ENCODE data around the gene APEX2. TPM values are rescaled to one million over a fixed set of nuclear protein-coding genes. Genes with fewer than 3 reads are reported as not detected.
"Not testable (repeated sequence)": the region's sequence is repeated elsewhere in the genome, so short reads cannot be mapped to it uniquely, and the experiment has no call there.

The APEX2 gene
- total RNA-seq, 2 experiments from 2014 or later, result 6.4 to 7.2 TPM

- TF ChIP-seq CTCF (IDR thresholded peaks at IDR 0.05), result no peak
- Histone ChIP-seq H3K4me1 (ENCODE audit: insufficient read depth, low read length) (no peaks in the 10 kb centered on the region), H3K27ac (ENCODE audit: low read depth in 1 of 2, low read length in 2 of 2) (no peak overlapping the region), H3K4me3 (ENCODE audit: low read length) (no peak overlapping the region), H3K27me3 (ENCODE audit: control insufficient read depth in 1 of 2, insufficient read depth in 2 of 2, low read length in 2 of 2) (no peaks in the 10 kb centered on the region), H3K36me3 (ENCODE audit: insufficient read depth, low read length) (no peaks in the 10 kb centered on the region), H3K9me3 (ENCODE audit: control insufficient read depth in 1 of 2, insufficient read depth in 1 of 2, low read length in 2 of 2) (no peaks in the 10 kb centered on the region)
- CTCF ChIA-PET, result no interaction called here
- DNase-seq (no peak), ATAC-seq (ENCODE audit: poor library complexity) (no peak)
- intact Hi-C loops (cut with DNase I, micrococcal nuclease), result no loop called here
- POLR2A ChIA-PET, result no interaction called here
- H3K27me3 Mint-ChIP-seq, result no peaks in the 10 kb centered on the region
- no peak overlapping the region for H3K4me3 Mint-ChIP-seq
- no peaks in the 10 kb centered on the region for H3K4me1 Mint-ChIP-seq (ENCODE audit: low read depth)
- no peaks in the 10 kb centered on the region for H3K9me3 Mint-ChIP-seq
- H3K36me3 Mint-ChIP-seq (ENCODE audit: low read depth), result no peaks in the 10 kb centered on the region
- no peak overlapping the region for H3K27ac Mint-ChIP-seq
Measured at GRCh38 chrX:55039471-55039870, 39.3 kb downstream of the APEX2 start.

GRCh38 chrX:55041514-55041913, 41.4 kb downstream of the APEX2 start:
- no peaks in the 10 kb centered on the region for H3K9me3 ChIP-seq (ENCODE audit: control insufficient read depth in 1 of 2, insufficient read depth in 1 of 2, low read length in 2 of 2)
- intact Hi-C loops (cut with DNase I, micrococcal nuclease), result no loop called here
- CTCF ChIA-PET, result no interaction called here
- no peak overlapping the region for H3K4me3 ChIP-seq (ENCODE audit: low read length)
- no peak overlapping the region for H3K27ac ChIP-seq (ENCODE audit: low read depth in 1 of 2, low read length in 2 of 2)
- POLR2A ChIA-PET, result no interaction called here
- TF ChIP-seq CTCF (IDR thresholded peaks at IDR 0.05), result no peak
- no peaks in the 10 kb centered on the region for H3K36me3 ChIP-seq (ENCODE audit: insufficient read depth, low read length)
- Mint-ChIP-seq H3K4me3 (no peak overlapping the region), H3K4me1 (ENCODE audit: low read depth) (no peaks in the 10 kb centered on the region), H3K27ac (no peak overlapping the region), H3K36me3 (ENCODE audit: low read depth) (no peaks in the 10 kb centered on the region), H3K9me3 (no peaks in the 10 kb centered on the region), H3K27me3 (no peaks in the 10 kb centered on the region)
- DNase-seq (no peak), ATAC-seq (ENCODE audit: poor library complexity) (no peak)
- no peaks in the 10 kb centered on the region for H3K27me3 ChIP-seq (ENCODE audit: control insufficient read depth in 1 of 2, insufficient read depth in 2 of 2, low read length in 2 of 2)
- no peaks in the 10 kb centered on the region for H3K4me1 ChIP-seq (ENCODE audit: insufficient read depth, low read length)

- H3K36me3 Mint-ChIP-seq (ENCODE audit: low read depth); H3K27me3 ChIP-seq (ENCODE audit: control insufficient read depth in 1 of 2, insufficient read depth in 2 of 2, low read length in 2 of 2); H3K4me3 ChIP-seq (ENCODE audit: low read length); H3K27me3 Mint-ChIP-seq; H3K36me3 ChIP-seq (ENCODE audit: insufficient read depth, low read length); DNase-seq; H3K27ac Mint-ChIP-seq; H3K4me1 ChIP-seq (ENCODE audit: insufficient read depth, low read length); ATAC-seq (ENCODE audit: poor library complexity); POLR2A ChIA-PET; CTCF ChIA-PET; H3K9me3 ChIP-seq (ENCODE audit: control insufficient read depth in 1 of 2, insufficient read depth in 1 of 2, low read length in 2 of 2); H3K9me3 Mint-ChIP-seq; H3K4me3 Mint-ChIP-seq; H3K27ac ChIP-seq (ENCODE audit: low read depth in 1 of 2, low read length in 2 of 2); H3K4me1 Mint-ChIP-seq (ENCODE audit: low read depth): not testable (repeated sequence)
- intact Hi-C loops (cut with DNase I, micrococcal nuclease), result loop anchor here (10.0 kb wide), 4 partner anchors 246 to 1736 kb away; partner anchors contain the start of genes HUWE1 (in 1 of the 2) and MAGED2 (in 1 of the 2)
Measured at GRCh38 chrX:55050599-55050998, 50.4 kb downstream of the APEX2 start.

Measured in CD4-positive, alpha-beta T cell (primary cell).